Measurements from ENCODE around the gene BICD2.

GRCh38 chr9:92794426-92794825 is 29.8 kb upstream of the BICD2 start:
- TF ChIP-seq, protein P1, sequence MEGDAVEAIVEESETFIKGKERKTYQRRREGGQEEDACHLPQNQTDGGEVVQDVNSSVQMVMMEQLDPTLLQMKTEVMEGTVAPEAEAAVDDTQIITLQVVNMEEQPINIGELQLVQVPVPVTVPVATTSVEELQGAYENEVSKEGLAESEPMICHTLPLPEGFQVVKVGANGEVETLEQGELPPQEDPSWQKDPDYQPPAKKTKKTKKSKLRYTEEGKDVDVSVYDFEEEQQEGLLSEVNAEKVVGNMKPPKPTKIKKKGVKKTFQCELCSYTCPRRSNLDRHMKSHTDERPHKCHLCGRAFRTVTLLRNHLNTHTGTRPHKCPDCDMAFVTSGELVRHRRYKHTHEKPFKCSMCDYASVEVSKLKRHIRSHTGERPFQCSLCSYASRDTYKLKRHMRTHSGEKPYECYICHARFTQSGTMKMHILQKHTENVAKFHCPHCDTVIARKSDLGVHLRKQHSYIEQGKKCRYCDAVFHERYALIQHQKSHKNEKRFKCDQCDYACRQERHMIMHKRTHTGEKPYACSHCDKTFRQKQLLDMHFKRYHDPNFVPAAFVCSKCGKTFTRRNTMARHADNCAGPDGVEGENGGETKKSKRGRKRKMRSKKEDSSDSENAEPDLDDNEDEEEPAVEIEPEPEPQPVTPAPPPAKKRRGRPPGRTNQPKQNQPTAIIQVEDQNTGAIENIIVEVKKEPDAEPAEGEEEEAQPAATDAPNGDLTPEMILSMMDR (IDR thresholded peaks at IDR 0.05): no peak
- no peak for TF ChIP-seq POLR2A (IDR thresholded peaks at IDR 0.05)
- no peak for TF ChIP-seq EP300 (IDR thresholded peaks at IDR 0.05)
- no peak for TF ChIP-seq POLR2AphosphoS5 (IDR thresholded peaks at IDR 0.05)

All from upper lobe of left lung (tissue), 4 donors.